ENCODE results near the gene TBRG1. TPM values are rescaled to one million over a fixed set of nuclear protein-coding genes. Genes with fewer than 3 reads are reported as not detected.

Gene TBRG1
- total and polyA plus RNA-seq, 2 of the 8 experiments (the other 6 are each of a cell fraction or from before 2014, with no cell fraction given), result 16.3 to 26.7 TPM

DNA sequence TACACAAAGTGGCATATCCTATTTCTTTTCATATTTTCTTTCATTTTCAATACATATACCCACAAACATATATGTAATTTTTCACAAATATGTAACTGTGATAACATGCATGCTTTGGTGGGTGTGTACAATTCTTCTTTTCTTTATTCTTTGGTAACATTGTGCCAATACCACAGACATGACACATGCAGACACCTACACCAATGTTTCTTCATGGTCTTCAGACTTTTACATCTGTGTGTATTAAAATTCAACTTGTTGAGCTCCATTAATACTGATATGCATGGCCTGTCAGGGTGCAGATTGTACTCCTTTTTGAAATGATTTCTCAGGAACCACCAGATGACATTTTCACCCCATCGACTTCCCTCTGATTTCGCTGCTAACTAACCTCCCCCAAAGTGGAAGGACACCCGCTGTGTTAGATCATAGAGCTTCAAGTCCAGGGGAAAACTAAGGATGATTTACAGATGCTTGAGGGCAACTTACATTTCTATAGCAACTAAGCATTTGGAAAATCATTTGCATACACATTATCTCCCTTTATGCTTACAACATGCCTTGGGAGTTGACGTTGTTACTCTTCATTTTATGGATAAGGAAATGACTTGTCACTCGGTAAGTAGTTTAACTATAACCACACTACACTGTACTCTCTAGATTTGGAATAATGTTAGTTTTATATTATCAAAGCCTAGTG, 21.9 kb upstream of the TBRG1 start (continued):
- TF ChIP-seq, protein P1, sequence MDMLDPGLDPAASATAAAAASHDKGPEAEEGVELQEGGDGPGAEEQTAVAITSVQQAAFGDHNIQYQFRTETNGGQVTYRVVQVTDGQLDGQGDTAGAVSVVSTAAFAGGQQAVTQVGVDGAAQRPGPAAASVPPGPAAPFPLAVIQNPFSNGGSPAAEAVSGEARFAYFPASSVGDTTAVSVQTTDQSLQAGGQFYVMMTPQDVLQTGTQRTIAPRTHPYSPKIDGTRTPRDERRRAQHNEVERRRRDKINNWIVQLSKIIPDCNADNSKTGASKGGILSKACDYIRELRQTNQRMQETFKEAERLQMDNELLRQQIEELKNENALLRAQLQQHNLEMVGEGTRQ (IDR thresholded peaks at IDR 0.05; ENCODE audit: low read length), result no peak
- TF ChIP-seq SP2 (IDR thresholded peaks at IDR 0.05; ENCODE audit: low read length) (no peak), JUND (IDR thresholded peaks at IDR 0.05; ENCODE audit: low read length) (no peak), BCL11A (IDR thresholded peaks at IDR 0.05; ENCODE audit: low read depth in 2 of 2, low read length in 2 of 2) (no peak)

Measured in H1 (cell line).